G401 (cell line): Measurements from ENCODE around the gene ZNF414. TPM values are rescaled to one million over a fixed set of nuclear protein-coding genes. Genes with fewer than 3 reads are reported as not detected.
"Not testable (repeated sequence)": the region's sequence is repeated elsewhere in the genome, so short reads cannot be mapped to it uniquely, and the experiment has no call there.

Source experiments
- DNase-seq: peaks from one replicate; pipeline ENCODE4 v3.0.0-alpha.2; 2015; ENCODE audit warnings: low spot score
- in situ Hi-C: cut with HindIII; loops from 2 replicates; pipeline ENCODE4 v1.10.0; 2016; ENCODE audit warnings: low sequenced_read_pairs, mixed read lengths
- total RNA-seq: library from RNA; depleted of rRNA; stranded (reverse); fragments of >200 nt; shearing (Covaris generic); gene quantifications from 2 replicates; pipeline ENCODE4 v1.2.3, GENCODE V29; 2014; rRNA removed

ZNF414 gene, protein sequence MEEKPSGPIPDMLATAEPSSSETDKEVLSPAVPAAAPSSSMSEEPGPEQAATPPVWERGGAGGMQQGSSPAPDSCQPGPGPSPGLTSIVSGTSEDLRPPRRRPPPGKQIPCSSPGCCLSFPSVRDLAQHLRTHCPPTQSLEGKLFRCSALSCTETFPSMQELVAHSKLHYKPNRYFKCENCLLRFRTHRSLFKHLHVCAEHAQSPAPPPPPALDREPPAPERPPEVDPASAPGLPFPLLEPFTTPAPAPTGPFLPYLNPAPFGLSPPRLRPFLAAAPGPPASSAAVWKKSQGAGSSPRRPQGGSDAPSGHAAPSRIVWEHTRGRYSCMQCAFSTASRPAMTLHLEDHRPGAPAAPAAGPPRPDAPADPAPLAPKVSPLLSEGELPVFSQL
- not detected in 2 replicates for total RNA-seq

DNA sequence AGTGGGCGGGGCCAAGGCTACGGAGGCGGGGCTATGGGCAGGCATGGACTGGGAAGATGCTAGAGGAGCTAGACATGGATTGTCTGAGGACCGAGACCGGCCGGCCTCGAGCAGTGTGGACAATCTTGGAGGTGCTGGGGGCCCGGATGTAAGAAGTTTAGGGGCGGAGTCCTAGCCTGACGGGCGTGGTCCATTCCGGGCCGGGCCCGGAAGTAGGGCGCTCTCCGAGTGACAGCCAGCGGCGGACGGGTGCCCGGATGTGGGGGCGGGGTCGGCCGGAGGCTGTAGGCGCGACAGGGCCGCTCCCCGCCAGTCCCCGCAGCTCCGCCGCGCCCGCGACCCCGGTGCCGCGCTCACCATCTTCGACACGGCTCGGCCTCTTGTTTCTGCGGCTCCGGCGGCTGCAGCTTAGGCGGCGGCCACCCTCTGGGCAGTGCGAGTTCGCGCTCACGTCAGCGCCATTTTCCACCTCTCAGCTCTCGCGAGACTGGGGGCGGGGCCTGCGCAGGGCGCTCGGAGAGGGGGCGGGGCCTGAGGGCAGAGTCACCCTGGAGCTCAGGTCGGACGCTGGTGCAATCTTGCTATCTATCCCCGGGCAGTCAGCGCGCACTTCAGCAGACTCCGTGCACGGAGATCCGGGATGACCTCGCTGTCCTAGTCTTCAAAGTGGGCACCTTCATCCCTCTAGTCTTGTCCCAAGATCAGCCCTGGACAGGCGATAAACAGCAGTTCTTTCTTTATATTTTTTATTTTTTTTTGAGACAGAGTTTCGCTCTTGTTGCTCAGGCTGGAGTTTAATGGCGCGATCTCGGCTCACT is at the start of gene ZNF414:
Gene ZNF414, minus strand, starts transcription at position 481 of the 818 bp plus-strand sequence. Its CDS starts 121 bp downstream, at position 360.
- DNase-seq: peak; percentile 94
- in situ Hi-C loops: no loop called here

DNA sequence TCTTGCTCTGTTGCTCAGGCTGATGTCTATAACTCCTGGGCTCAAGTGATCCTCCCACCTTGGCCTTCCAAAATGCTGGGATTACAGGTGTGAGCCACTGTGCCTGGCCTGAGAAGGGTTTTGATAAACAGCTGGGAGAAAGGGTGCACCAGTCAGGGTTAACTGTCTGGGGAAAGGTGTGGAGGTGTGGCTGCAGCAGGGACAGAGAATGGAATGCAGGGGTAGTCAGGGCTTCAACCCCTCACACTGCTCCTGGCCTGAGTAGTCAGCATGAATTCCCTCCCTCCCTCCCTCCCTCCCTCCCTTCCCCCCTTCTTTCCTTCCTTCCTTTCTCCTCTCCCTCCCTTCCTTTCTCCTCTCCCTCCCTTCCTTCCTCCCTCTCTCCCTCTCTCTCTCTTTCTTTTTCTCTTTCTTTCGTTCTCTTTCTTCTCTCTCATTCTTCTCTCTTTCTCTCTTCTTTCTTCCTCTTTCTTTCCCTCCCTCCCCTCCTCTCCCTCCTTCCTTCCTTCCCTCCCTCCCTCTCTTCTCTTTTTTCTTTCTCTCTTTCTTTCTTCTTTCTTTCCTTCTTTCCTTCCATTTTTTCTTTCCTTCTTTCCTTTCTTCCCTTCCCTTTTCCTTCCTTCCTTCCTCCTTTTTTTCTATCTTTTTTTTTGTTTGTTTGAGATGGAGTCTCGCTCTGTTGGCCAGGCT is 47.3 kb upstream of the ZNF414 start:
- DNase-seq: no peak
- in situ Hi-C loops: no loop called here

DNA sequence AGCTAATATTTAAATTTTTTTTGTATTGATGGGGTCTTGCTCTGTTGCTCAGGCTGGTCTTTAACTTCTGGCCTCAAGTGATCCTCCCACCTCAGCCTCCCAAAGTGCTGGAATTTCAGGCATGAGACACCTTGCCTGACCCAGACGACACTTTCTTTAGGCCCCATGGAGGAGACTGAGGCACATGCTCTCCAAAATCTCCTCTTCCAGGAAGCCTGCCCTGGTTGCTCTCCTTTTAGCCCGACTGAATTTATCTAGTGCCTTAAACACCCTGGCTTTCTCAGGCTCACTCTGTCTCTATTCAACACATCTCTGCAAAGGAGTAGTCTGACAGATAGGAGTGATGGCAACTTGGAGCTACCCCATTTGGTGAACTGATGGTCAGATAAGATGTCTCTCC is 44.4 kb upstream of the ZNF414 start:
- no peak for DNase-seq
- in situ Hi-C loops: no loop called here

DNA sequence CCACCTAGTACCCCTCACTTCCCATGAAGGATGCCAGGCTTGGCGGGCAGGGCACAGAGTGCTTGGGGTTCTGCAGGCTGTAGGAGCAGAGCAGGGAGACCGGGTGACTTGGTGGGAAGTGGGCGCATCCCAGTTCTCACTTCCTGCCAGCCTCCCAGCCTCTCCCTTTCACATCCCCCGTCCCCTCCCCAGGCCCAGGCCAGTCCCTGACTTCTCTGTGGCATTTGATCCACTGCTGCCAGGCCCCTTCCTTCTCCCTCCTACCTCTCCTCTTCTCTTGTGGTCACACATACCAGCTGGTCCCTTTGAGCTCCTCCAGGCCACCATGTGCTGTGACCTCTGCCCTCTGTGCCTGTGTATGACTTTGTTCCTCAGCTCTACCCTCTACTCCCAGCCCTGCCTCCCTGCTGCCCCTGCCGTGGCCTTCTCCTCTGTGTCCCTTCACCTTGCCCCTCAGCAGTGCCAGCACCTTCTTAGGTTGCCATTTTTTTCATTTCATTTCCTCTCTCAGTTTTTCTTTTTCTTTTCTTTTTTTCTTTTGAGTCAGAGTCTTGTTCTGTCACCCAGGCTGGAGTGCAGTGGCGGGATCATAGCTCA is 43.8 kb upstream of the ZNF414 start:
- in situ Hi-C loops: no loop called here

DNA sequence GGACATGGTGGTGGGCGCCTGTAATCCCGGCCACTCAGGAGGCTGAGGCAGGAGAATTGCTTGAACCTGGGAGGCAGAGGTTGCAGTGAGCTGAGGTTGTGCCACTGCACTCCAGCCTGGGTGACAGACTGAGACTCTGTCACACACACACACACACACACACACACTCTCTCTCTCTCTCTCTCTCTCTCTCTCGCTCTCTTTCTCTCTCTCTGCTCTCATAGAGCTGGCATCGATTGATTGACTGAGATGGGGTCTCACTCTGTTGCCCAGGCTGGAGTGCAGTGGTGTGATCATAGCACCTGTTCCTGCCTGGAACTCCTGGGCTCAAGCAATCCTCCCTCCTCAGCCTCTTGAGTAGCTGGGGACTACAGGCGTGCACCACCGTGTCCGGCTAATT is 39.8 kb upstream of the ZNF414 start:
- in situ Hi-C loops, DNase-seq: not testable (repeated sequence)

More for the DNA sequence above, 43.8 kb upstream of the ZNF414 start:
- DNase-seq: no peak

DNA sequence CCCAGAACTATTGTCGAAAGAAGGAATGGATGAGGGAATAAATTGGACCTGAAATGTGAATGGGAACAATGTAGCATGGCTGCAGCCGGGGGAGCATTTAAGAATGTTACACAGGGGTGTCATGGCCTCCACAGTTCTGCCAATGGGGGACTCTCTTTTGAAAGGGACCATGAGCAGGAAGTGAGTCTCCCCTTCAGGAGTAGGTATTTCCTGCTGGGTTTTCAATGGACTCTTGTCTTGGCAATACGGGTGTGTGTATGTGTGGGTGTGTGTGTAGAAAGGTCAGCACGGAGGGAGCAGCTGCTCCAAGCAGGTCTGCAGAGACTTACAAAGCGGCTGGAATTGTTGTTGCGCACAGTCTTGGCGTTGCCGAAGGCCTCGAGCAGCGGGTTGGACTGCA is 38.8 kb upstream of the ZNF414 start:
- in situ Hi-C loops: no loop called here
- DNase-seq: peak; percentile 37

DNA sequence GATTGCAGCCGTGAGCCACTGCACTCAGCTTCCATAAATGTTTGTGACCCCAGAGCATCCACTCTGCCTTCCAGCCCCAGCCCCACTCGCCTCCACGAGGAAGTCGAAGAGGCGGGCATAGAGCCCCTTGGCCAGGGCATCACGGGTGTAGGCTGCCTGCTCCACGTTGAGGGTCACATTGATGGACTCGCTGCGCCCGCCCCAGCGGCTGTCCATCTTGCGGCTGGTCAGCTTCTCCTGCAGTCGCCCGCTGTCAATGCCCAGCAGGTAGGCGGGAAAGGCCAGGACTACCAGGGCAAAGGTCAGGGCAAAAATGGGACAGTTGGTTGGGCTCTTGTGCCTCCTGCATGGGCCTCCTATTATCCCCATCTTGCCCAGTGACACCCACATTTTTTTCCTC is 36.1 kb upstream of the ZNF414 start:
- in situ Hi-C loops: no loop called here
- DNase-seq: no peak

DNA sequence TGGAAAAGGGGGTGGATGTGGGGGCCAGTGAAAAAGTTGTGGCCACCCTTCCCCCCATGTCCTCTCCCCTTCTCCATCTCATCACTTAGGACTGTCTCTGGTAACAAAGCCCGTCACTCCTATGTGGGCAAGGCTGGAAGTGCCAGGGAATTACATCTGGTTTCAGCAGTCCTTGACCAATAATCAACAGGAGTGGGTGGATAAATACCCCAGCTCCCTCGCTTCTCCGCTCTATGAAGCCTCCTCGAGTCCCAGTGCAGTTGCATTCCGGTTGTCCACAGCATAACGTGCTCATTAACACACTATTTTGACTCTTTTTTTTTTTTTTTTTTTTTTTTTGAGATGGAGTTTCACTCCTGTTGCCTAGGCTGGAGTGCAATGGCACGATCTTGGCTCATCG is 31.8 kb upstream of the ZNF414 start:
- no peak for DNase-seq
- in situ Hi-C loops: no loop called here

DNA sequence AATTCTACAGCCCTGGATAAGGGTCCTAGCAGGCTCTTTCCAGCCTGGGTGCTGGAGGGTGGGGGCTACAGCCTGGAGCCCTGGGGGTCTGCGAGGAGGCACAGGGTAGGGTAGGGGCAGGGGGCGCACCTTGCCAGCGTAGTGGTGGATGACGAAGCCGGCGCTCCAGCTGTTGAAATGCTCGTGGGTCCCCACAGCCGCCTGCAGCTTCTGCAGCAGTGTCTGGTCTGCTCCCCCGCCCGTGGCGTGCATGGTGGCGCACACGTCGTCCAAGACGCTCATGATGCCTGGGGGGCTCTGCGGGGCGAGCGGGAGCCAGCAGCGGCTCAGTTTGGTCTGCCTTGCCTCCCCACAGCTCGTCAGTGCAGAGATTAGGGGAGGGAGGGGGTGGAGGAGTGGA is 30.2 kb upstream of the ZNF414 start:
- in situ Hi-C loops: no loop called here
- no peak for DNase-seq

DNA sequence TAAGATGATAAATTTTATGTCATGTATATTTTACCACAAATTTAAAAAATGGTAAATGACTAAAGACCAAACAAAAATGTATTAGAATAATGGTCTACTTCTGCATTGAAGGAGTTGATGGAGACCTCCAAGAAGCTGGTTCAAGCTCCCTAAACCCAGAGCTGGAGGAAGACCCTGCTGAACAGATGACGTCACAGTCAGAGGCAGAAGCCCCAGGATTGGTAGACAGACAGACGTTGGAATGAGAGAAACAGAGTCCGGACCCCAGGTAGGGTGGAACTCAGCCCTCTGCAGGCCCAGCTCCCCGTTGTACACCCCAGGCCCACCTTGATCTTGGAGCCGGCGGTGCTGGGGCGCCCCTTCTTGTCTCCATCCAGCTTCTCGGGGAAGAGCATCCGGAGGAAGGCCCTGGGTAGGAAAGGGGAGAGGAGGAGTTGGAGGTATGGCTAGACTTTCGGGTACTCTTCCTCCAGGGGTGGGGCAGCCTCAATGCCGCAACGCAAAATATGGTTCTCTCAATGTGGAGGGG is 25.7 kb upstream of the ZNF414 start:
- no peak for DNase-seq
- in situ Hi-C loops: no loop called here

DNA sequence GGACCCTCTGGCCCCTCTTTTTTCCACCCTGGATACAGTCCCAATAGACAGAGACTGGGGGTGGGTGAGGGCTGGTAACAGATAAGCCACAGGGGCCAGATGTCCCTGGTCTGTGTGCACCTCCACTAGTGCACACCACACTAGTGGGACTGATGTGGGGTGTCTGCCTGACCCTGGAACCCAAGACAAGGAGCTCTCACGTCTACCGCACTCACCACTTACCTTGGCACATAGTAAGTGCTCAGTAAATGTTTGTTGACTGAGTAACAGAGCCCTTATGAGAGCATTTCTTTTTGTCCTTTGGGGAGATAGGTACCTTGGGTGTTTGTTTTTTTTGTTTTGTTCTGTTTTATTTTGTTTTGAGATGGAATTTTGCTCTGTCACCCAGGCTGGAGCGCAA is 23.1 kb upstream of the ZNF414 start:
- DNase-seq: no peak
- in situ Hi-C loops: no loop called here

DNA sequence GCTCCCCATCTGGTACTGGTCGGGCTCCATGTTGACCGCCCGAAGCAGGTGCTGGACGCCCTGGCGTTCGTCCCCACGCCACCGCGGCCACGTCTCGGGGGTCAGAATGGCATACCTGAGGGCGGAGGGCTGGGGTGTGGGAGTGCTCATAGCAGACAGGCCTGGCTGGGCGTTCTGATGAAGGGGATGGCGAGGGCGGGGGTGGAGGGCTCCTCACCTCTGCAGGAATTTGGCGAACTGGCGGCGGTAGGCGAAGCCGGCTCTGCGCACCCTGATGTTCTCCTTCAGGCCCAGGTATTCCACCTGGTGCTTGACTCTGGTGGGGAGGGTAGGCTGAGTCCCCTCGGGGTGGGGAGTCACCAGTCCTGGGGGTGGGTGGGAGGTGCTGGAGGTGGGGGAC is 22.3 kb upstream of the ZNF414 start:
- in situ Hi-C loops: no loop called here
- DNase-seq: no peak

DNA sequence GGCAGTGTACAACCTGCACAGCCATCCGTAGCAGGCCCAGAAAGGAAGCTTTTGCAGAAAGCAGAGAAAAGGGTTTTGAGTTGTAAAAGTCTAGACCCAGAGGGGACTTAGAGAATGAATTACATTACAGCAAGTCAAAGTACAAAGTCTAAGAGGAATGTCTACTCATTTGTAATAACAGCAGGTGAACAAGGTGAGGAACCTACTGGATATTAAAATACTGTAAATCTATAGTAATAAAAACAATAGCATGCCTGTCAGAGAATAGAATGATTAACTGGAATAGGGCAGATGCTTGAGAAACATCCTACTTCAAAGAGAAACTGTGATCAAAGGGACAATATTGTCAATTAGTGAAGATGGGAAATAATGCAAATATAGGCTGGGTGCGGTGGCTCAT is 18.3 kb upstream of the ZNF414 start:
- no peak for DNase-seq
- in situ Hi-C loops: no loop called here

DNA sequence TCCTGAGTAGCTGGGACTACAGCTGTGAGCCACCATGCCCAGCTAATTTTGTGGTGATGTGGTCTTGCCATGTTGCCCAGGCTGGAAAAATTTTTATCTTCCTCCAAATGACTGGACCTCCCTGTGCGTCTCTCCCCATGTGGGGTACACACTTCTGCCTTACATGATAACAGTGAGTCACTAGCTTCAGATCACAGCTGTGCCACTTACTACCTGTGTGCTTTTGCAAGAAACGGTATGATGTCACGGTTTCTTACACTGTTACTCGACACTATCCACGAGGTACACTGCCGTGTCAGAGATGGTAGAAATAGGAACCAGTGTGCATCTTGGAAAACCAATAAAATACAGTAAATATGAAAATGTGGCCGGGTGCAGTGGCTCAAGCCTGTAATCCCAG is 17.5 kb upstream of the ZNF414 start:
- in situ Hi-C loops: no loop called here
- no peak for DNase-seq

DNA sequence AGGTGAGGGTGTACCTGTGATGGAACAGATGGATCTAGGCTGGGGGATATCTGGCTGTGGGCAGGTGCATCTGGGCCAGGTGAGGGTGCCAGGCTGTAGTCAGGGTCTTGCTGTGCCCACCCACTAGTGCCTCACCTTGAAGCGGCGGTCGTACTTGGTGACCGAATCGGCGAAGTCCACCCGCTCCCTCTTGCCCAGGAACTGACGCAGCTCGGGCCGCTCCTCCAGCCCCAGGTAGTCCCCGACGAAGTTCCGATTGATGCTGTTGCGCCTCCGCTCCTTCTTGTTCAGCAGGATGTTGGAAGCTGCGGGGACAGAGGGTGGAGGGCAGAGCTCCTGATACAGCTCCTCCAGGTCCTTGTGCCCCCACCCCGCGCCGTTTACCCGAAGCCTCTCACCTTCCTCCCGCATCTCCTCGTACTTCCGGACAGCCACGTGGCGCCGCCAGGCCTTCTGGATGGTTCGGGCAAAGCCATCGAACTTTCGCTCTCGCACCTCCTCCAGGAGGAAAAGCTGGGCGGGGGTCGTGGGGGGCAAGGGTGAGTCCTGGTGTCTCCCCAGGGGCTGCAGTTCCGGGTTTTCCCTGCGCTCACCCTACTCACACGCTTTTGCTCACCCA is 16.2 kb upstream of the ZNF414 start:
- no peak for DNase-seq
- in situ Hi-C loops: no loop called here

DNA sequence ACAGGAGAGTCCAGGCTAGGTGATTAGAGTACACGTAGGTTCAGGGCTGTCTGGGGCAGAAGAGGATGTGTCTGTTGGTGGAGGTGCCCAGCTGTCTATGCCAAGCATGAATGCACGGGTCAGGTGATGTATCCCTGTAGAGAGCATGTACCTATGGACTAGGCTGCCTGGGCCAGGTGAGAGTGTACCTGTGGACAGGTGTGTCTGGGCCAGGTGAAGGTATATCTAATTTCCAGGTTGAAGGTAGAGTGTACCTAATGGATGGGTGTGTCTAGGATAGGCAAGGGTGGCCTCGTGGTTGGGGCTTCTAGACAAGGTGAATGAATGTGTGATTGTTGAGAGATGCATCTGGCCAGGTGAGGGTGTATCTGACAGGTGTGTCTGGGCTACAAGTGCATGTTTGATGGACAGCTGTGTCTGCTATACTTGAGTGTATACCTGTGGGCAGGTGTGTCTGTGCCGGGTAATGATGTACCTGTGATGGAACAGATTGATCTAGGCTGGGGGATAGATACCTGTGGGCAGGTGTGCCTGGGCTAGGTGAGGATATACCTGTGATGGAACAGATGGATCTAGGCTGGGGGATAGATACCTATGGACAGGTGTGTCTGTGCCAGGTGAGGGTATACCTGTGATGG is 15.5 kb upstream of the ZNF414 start:
- in situ Hi-C loops: loop anchor here (10.0 kb wide), 1 partner anchor 85 kb away; the partner anchor contains the start of gene HNRNPM
- no peak for DNase-seq

DNA sequence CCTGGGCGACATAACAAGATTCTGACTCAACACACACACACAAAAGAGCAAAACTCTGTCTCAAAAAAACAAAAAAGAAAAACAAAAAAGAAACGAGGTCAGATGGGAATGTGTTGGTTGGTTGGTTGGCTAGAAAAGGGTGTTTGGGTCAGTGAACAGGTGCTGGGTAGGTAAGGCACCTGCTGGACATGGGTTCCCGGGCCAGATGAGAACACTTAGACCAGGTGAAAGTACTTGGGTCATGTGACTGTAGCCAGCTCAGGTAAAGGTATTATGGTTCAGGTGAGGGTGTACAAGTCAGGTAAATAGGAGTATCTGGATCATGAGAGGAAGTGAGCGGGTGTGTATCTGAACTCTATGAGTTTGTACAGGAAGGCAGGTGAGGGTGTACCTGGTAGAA is 14.5 kb upstream of the ZNF414 start:
- no peak for DNase-seq
- in situ Hi-C loops: loop anchor here (10.0 kb wide), 1 partner anchor 84 kb away; the partner anchor contains the start of gene HNRNPM
